A673 (cell line): ENCODE measurements around the gene C18orf32.

Experiments used
- EZH2 ChIP-seq: fragments of 200-600 bp; sonication (generic); IDR thresholded peaks from 2 replicates; pipeline ENCODE4 v1.6.1; 2017; ENCODE audit warnings: borderline replicate concordance, low read depth, mild to moderate bottlenecking, mixed read lengths, antibody characterized with exemption, low read length; ENCODE audit not compliant: poor library complexity, severe bottlenecking
- TF ChIP-seq, protein P1 (sequence below): fragments of 300-800, 200-600 bp; sonication (generic); conservative IDR thresholded peaks from 2 replicates; pipeline ENCODE4 v1.5.1; 2017; ENCODE audit warnings: low read depth, mild to moderate bottlenecking, antibody characterized with exemption, low read length, moderate library complexity, mixed read lengths

DNA sequence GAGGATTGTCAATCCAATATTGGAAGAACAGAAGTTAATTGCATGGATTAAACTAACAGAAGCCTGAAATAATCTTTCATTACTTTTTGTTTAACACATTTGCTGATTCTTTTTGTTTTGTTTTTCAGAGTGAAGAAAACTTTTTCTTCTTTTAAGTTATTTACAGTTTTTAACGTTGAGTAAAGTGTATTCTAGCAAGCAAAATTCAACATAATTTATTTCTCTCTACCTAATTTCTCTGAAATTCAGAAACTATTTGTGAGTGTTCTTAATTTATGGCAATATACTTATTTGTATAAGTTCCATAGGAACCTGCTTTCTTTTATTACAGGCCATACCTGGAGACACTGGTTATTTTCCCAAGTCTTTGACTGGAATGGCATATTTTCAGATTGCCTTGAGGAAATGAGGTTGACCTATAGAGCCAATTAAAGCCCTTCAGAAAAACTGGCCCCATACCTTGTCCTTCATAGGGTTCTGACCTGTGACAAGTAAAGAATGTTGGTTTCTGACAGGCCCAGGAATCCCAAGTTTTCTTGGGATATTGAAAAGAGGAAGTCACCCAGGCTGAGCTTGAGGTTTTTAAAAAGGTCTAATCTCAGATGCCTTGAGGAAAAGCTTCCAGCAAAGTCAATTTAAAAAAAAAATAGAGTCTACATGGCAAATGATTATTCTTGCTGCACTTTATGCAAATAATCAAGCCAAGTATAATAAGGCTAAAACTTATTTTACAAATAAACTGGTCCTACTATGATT, 48.0 kb upstream of the C18orf32 start:
- TF ChIP-seq, protein P1, sequence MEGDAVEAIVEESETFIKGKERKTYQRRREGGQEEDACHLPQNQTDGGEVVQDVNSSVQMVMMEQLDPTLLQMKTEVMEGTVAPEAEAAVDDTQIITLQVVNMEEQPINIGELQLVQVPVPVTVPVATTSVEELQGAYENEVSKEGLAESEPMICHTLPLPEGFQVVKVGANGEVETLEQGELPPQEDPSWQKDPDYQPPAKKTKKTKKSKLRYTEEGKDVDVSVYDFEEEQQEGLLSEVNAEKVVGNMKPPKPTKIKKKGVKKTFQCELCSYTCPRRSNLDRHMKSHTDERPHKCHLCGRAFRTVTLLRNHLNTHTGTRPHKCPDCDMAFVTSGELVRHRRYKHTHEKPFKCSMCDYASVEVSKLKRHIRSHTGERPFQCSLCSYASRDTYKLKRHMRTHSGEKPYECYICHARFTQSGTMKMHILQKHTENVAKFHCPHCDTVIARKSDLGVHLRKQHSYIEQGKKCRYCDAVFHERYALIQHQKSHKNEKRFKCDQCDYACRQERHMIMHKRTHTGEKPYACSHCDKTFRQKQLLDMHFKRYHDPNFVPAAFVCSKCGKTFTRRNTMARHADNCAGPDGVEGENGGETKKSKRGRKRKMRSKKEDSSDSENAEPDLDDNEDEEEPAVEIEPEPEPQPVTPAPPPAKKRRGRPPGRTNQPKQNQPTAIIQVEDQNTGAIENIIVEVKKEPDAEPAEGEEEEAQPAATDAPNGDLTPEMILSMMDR: no peak
- no peak for TF ChIP-seq EZH2
